ENCODE results near the gene KLRK1.
"Not testable (repeated sequence)": the region's sequence is repeated elsewhere in the genome, so short reads cannot be mapped to it uniquely, and the experiment has no call there.

KLRK1 gene

DNA sequence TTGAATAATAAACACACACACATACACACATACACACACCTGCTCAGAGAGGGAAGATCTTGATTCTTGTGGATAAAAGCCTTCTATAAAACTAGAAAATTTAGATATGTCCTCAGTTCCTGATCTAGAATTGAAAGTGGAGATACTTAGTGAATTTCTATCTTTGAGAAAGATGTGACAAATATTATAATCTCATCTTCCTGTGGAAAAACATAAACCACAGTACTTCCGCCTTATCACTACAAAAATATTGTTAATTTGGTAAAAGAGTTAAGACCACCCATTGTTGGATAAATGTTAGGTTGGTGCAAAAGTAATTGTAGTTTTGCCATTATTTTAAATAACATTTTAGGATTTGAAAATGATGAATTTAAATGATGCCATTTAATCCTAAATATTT, at the start of gene KLRK1:
Gene KLRK1 (minus strand): TSS at position 138 of the 400 bp plus-strand sequence. CDS start 1,231 bp downstream, outside the sequence.
- Histone ChIP-seq H3K9me3 (replicated peaks; ENCODE audit: insufficient read depth, low read length) (no peaks in the 10 kb centered on the region), H3K9ac (ENCODE audit: low read length) (no peak within 1 kb of the TSS), H3K9me2 (replicated peaks; ENCODE audit: insufficient read depth, low read length) (no peaks in the 10 kb centered on the region), H4K20me1 (ENCODE audit: insufficient read depth, low read length) (no peaks in the 10 kb centered on the region), H3K36me3 (replicated peaks; ENCODE audit: insufficient read depth, low read length) (no peaks in the 10 kb centered on the region), H3K79me2 (ENCODE audit: low read length) (no peaks in the 10 kb centered on the region), H3F3A (ENCODE audit: insufficient read depth, low read length) (no peaks in the 10 kb centered on the region), H3K4me3 (ENCODE audit: low read length) (no peak within 1 kb of the TSS), H2AFZ (ENCODE audit: low read length) (no peak within 1 kb of the TSS), H3K27me3 (replicated peaks; ENCODE audit: insufficient read depth, low read length) (no peaks in the 10 kb centered on the region), H3K27ac (ENCODE audit: low read length) (no peak within 1 kb of the TSS), H3K4me1 (ENCODE audit: low read length) (no peaks in the 10 kb centered on the region), H3K4me2 (ENCODE audit: low read depth, low read length) (no peak within 1 kb of the TSS)
- no peak for DNase-seq
- TF ChIP-seq, protein P1, sequence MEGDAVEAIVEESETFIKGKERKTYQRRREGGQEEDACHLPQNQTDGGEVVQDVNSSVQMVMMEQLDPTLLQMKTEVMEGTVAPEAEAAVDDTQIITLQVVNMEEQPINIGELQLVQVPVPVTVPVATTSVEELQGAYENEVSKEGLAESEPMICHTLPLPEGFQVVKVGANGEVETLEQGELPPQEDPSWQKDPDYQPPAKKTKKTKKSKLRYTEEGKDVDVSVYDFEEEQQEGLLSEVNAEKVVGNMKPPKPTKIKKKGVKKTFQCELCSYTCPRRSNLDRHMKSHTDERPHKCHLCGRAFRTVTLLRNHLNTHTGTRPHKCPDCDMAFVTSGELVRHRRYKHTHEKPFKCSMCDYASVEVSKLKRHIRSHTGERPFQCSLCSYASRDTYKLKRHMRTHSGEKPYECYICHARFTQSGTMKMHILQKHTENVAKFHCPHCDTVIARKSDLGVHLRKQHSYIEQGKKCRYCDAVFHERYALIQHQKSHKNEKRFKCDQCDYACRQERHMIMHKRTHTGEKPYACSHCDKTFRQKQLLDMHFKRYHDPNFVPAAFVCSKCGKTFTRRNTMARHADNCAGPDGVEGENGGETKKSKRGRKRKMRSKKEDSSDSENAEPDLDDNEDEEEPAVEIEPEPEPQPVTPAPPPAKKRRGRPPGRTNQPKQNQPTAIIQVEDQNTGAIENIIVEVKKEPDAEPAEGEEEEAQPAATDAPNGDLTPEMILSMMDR (IDR thresholded peaks at IDR 0.05; ENCODE audit: low read length) = no peak
- TF ChIP-seq EZH2phosphoT487 (IDR thresholded peaks at IDR 0.05; ENCODE audit: low read length) (no peak), EZH2 (optimal IDR thresholded peaks at IDR 0.05; ENCODE audit: low read depth, low read length) (no peak)

DNA sequence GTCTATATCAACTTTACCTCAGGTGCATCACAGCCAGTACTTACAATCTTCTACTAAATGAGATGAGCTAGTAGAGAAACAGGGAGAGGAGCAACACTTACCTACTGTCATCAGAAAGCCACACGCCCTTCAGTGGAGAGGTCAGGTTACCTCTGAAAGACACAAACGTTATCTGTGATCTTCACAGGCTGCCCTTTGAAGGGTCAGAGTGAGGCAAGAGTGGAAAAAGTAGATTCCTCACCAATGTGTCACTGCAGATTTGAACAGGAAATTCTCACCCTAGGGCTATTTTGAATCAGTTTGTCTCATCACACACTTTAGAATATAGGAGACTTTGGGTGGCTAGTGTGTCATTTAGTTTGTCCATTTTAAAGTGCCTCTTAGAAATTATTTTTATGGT, 47.8 kb upstream of the KLRK1 start:
- H3K9me2 ChIP-seq (replicated peaks; ENCODE audit: insufficient read depth, low read length); H3K9ac ChIP-seq (ENCODE audit: low read length); H3K4me3 ChIP-seq (ENCODE audit: low read length); H3K4me1 ChIP-seq (ENCODE audit: low read length); H3K36me3 ChIP-seq (replicated peaks; ENCODE audit: insufficient read depth, low read length); H3K9me3 ChIP-seq (replicated peaks; ENCODE audit: insufficient read depth, low read length); H3K79me2 ChIP-seq (ENCODE audit: low read length); H3K27me3 ChIP-seq (replicated peaks; ENCODE audit: insufficient read depth, low read length); H3F3A ChIP-seq (ENCODE audit: insufficient read depth, low read length); DNase-seq; H2AFZ ChIP-seq (ENCODE audit: low read length); H4K20me1 ChIP-seq (ENCODE audit: insufficient read depth, low read length); H3K4me2 ChIP-seq (ENCODE audit: low read depth, low read length); H3K27ac ChIP-seq (ENCODE audit: low read length): not testable (repeated sequence)

DNA sequence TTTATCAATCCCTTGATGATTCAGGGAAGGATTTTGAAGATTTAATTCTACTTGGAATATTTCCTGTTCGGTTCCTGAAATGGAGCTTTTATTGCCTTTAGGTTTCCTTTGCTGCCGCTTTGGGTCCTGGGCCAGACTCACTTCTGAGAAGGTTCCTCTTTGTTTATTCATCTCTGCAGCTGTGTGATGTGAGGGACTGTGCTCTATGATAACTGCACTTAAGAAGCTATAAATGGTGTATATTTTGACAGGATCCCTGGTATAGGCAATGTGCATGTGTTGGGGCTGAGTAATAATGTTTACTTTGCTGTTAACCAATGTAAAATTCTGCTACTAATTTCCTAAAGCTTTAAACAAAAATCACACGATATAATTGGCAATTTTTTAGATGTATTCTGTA, 46.0 kb upstream of the KLRK1 start, which contains the start of gene KLRC2:
Gene KLRC2 (minus strand): TSS at position 195 of the 400 bp plus-strand sequence. CDS start 24 bp downstream, at position 171.
- H3K79me2 ChIP-seq (ENCODE audit: low read length); H3K36me3 ChIP-seq (replicated peaks; ENCODE audit: insufficient read depth, low read length); H3K4me3 ChIP-seq (ENCODE audit: low read length); H3F3A ChIP-seq (ENCODE audit: insufficient read depth, low read length); H3K4me2 ChIP-seq (ENCODE audit: low read depth, low read length); DNase-seq; H3K4me1 ChIP-seq (ENCODE audit: low read length); H3K9me2 ChIP-seq (replicated peaks; ENCODE audit: insufficient read depth, low read length); H3K9ac ChIP-seq (ENCODE audit: low read length); H2AFZ ChIP-seq (ENCODE audit: low read length); H3K27me3 ChIP-seq (replicated peaks; ENCODE audit: insufficient read depth, low read length); H4K20me1 ChIP-seq (ENCODE audit: insufficient read depth, low read length); H3K27ac ChIP-seq (ENCODE audit: low read length); H3K9me3 ChIP-seq (replicated peaks; ENCODE audit: insufficient read depth, low read length): not testable (repeated sequence)

DNA sequence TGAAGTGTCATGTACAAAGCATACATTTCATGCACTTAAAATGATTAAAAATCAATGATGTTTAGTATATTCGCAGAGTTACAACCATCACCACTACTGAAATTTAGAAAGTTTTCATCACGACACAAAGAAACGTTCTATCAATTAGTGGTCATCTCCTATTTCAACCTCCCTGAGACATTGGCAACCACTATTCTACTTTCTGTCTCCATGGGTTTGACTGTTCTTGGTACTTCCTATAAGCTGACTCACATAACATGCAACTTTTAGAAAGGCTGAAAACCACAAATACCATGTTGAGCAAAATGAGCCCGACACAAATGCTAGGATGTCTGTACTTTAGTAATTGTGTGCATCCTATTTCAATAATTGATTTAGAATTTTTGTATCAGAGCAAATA, 40.8 kb upstream of the KLRK1 start:
- H3K9me3 ChIP-seq (replicated peaks; ENCODE audit: insufficient read depth, low read length); DNase-seq; H3K79me2 ChIP-seq (ENCODE audit: low read length); H2AFZ ChIP-seq (ENCODE audit: low read length); H3K4me1 ChIP-seq (ENCODE audit: low read length); H3K4me2 ChIP-seq (ENCODE audit: low read depth, low read length); H3K36me3 ChIP-seq (replicated peaks; ENCODE audit: insufficient read depth, low read length); H3K9me2 ChIP-seq (replicated peaks; ENCODE audit: insufficient read depth, low read length); H3K27ac ChIP-seq (ENCODE audit: low read length); H3F3A ChIP-seq (ENCODE audit: insufficient read depth, low read length); H3K4me3 ChIP-seq (ENCODE audit: low read length); H3K27me3 ChIP-seq (replicated peaks; ENCODE audit: insufficient read depth, low read length); H4K20me1 ChIP-seq (ENCODE audit: insufficient read depth, low read length); H3K9ac ChIP-seq (ENCODE audit: low read length): not testable (repeated sequence)

DNA sequence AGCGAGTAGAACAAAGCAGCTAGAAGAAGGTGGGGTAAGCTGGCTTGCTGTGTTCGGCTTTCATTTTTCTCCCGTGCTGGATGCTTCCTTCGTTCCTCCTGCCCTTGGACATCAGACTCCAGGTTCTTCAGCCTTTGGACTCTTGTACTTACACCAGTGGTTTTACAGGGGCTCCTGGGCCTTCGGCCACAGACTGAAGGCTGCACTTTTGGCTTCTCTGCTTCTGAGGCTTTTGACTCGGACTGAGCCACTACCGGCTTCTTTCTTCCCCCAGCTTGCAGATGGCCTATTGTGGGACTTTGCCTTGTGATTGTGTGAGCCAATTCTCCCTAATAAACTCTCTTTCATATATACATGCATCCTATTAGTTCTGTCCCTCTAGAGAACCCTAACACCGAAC, 36.1 kb upstream of the KLRK1 start:
- not testable (repeated sequence) for H3K9me3 ChIP-seq (replicated peaks; ENCODE audit: insufficient read depth, low read length); H3K4me3 ChIP-seq (ENCODE audit: low read length); H3K9ac ChIP-seq (ENCODE audit: low read length); H3K27ac ChIP-seq (ENCODE audit: low read length); H3F3A ChIP-seq (ENCODE audit: insufficient read depth, low read length); H3K79me2 ChIP-seq (ENCODE audit: low read length); H2AFZ ChIP-seq (ENCODE audit: low read length); H3K4me2 ChIP-seq (ENCODE audit: low read depth, low read length); H3K36me3 ChIP-seq (replicated peaks; ENCODE audit: insufficient read depth, low read length); H3K4me1 ChIP-seq (ENCODE audit: low read length); H4K20me1 ChIP-seq (ENCODE audit: insufficient read depth, low read length); DNase-seq; H3K9me2 ChIP-seq (replicated peaks; ENCODE audit: insufficient read depth, low read length); H3K27me3 ChIP-seq (replicated peaks; ENCODE audit: insufficient read depth, low read length)

DNA sequence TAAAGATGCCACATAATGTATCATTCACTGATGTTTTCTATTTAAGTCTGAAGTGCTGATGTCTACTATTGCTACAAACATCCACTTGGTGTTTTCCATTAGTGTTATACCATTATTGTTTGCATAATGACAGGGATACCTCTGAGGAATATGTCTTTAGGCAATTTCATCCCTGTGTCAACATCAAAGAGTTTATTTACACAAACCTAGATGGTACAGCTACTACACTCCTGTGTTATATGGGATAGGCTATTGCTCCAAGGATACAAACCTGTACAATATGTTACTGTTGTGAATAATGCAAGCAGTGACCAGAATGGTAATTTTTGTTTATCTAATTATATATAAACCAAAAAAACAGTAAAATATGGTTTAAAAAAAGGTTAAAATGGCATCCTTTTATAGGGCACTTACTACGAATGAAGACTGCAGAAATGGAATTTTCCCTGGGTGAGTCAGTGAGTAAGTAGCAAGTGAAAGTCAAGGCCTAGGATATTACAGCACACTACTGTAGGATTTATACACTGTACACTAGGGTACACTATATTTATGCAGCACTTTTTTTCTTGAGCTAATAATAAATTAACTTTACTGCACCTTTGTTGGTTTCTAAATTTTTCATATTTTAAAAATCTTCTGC, 34.5 kb upstream of the KLRK1 start:
- not testable (repeated sequence) for H3K4me1 ChIP-seq (ENCODE audit: low read length); DNase-seq; H4K20me1 ChIP-seq (ENCODE audit: insufficient read depth, low read length); H3K9me3 ChIP-seq (replicated peaks; ENCODE audit: insufficient read depth, low read length); H3K4me3 ChIP-seq (ENCODE audit: low read length); H3K27me3 ChIP-seq (replicated peaks; ENCODE audit: insufficient read depth, low read length); H3K9ac ChIP-seq (ENCODE audit: low read length); H3K4me2 ChIP-seq (ENCODE audit: low read depth, low read length); H3F3A ChIP-seq (ENCODE audit: insufficient read depth, low read length); H3K36me3 ChIP-seq (replicated peaks; ENCODE audit: insufficient read depth, low read length); H3K27ac ChIP-seq (ENCODE audit: low read length); H2AFZ ChIP-seq (ENCODE audit: low read length); H3K79me2 ChIP-seq (ENCODE audit: low read length); H3K9me2 ChIP-seq (replicated peaks; ENCODE audit: insufficient read depth, low read length)

DNA sequence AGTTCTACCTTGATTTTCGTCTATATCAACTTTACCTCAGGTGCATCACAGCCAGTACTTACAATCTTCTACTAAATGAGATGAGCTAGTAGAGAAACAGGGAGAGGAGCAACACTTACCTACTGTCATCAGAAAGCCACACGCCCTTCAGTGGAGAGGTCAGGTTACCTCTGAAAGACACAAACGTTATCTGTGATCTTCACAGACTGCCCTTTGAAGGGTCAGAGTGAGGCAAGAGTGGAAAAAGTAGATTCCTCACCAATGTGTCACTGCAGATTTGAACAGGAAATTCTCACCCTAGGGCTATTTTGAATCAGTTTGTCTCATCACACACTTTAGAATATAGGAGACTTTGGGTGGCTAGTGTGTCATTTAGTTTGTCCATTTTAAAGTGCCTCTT, 32.3 kb upstream of the KLRK1 start:
- H3K4me2 ChIP-seq (ENCODE audit: low read depth, low read length); H3F3A ChIP-seq (ENCODE audit: insufficient read depth, low read length); H4K20me1 ChIP-seq (ENCODE audit: insufficient read depth, low read length); H3K9me2 ChIP-seq (replicated peaks; ENCODE audit: insufficient read depth, low read length); H3K4me3 ChIP-seq (ENCODE audit: low read length); H3K9me3 ChIP-seq (replicated peaks; ENCODE audit: insufficient read depth, low read length); H3K79me2 ChIP-seq (ENCODE audit: low read length); H3K27ac ChIP-seq (ENCODE audit: low read length); H3K4me1 ChIP-seq (ENCODE audit: low read length); DNase-seq; H2AFZ ChIP-seq (ENCODE audit: low read length); H3K27me3 ChIP-seq (replicated peaks; ENCODE audit: insufficient read depth, low read length); H3K9ac ChIP-seq (ENCODE audit: low read length); H3K36me3 ChIP-seq (replicated peaks; ENCODE audit: insufficient read depth, low read length): not testable (repeated sequence)

Measured in MM.1S (cell line).